Activated naive CD8-positive, alpha-beta T cell treated with anti-CD3 and anti-CD28 coated beads for 36 hours (primary cell): ENCODE data around the gene DOCK1. TPM values are rescaled to one million over a fixed set of nuclear protein-coding genes. Genes with fewer than 3 reads are reported as not detected.

Source experiments
- DNase-seq: peaks from one replicate; pipeline ENCODE4 v3.0.0; 2021
- H3K27ac Mint-ChIP-seq: one replicate; pipeline ENCODE4 v1.8.0; 2022; ENCODE audit warnings: mild to moderate bottlenecking, moderate library complexity, mixed read lengths
- H3K27me3 Mint-ChIP-seq: one replicate; pipeline ENCODE4 v1.8.0; 2022; ENCODE audit warnings: mild to moderate bottlenecking, mixed read lengths
- H3K36me3 Mint-ChIP-seq: one replicate; pipeline ENCODE4 v1.8.0; 2021; ENCODE audit warnings: mild to moderate bottlenecking, mixed read lengths
- H3K4me1 Mint-ChIP-seq: one replicate; pipeline ENCODE4 v1.8.0; 2021; ENCODE audit warnings: mixed read lengths
- H3K4me3 Mint-ChIP-seq: one replicate; pipeline ENCODE4 v1.8.0; 2022; ENCODE audit warnings: mild to moderate bottlenecking, moderate library complexity, mixed read lengths
- H3K9me3 Mint-ChIP-seq: one replicate; pipeline ENCODE4 v1.8.0; 2022; ENCODE audit warnings: mixed read lengths
- total RNA-seq, 2 experiments: library from RNA; stranded (reverse); gene quantifications; one replicate each; pipeline ENCODE4 v1.2.3, GENCODE V29; 2021

The DOCK1 gene
- total RNA-seq, 2 experiments from 2014 or later = 0.76 to 0.95 TPM

- Mint-ChIP-seq H3K4me3 (no peak overlapping the region), H3K27me3 (no peaks in the 10 kb centered on the region), H3K27ac (no peak overlapping the region), H3K36me3 (no peaks in the 10 kb centered on the region), H3K4me1 (no peaks in the 10 kb centered on the region), H3K9me3 (no peaks in the 10 kb centered on the region)
- DNase-seq = no peak
These were observed 311.0 kb downstream of the DOCK1 start for GRCh38 chr10:127216274-127216673.

- Mint-ChIP-seq H3K4me1 (no peaks in the 10 kb centered on the region), H3K9me3 (no peaks in the 10 kb centered on the region), H3K27ac (no peak overlapping the region), H3K27me3 (no peaks in the 10 kb centered on the region), H3K4me3 (no peak overlapping the region), H3K36me3 (no peaks in the 10 kb centered on the region)
- DNase-seq = no peak
These were observed 311.6 kb downstream of the DOCK1 start for GRCh38 chr10:127216786-127217185.

- no peak for DNase-seq
- no peak overlapping the region for H3K27ac Mint-ChIP-seq
- no peaks in the 10 kb centered on the region for H3K27me3 Mint-ChIP-seq
- no peaks in the 10 kb centered on the region for H3K36me3 Mint-ChIP-seq
- no peaks in the 10 kb centered on the region for H3K9me3 Mint-ChIP-seq
- H3K4me3 Mint-ChIP-seq = no peak overlapping the region
- no peaks in the 10 kb centered on the region for H3K4me1 Mint-ChIP-seq
These were observed 313.4 kb downstream of the DOCK1 start for GRCh38 chr10:127218658-127219057.

- Mint-ChIP-seq H3K27ac (no peak overlapping the region), H3K9me3 (no peaks in the 10 kb centered on the region), H3K27me3 (no peaks in the 10 kb centered on the region), H3K36me3 (no peaks in the 10 kb centered on the region), H3K4me3 (no peak overlapping the region), H3K4me1 (no peaks in the 10 kb centered on the region)
- DNase-seq = no peak
These were observed 316.1 kb downstream of the DOCK1 start for GRCh38 chr10:127221281-127221680.

- Mint-ChIP-seq H3K36me3 (no peaks in the 10 kb centered on the region), H3K4me1 (no peaks in the 10 kb centered on the region), H3K27ac (no peak overlapping the region), H3K9me3 (no peaks in the 10 kb centered on the region), H3K4me3 (no peak overlapping the region), H3K27me3 (no peaks in the 10 kb centered on the region)
- DNase-seq = no peak
These were observed 321.8 kb downstream of the DOCK1 start for GRCh38 chr10:127227027-127227426.

GRCh38 chr10:127227663-127228062, 322.4 kb downstream of the DOCK1 start:
- H3K27ac Mint-ChIP-seq = no peak overlapping the region
- no peak overlapping the region for H3K4me3 Mint-ChIP-seq
- no peaks in the 10 kb centered on the region for H3K27me3 Mint-ChIP-seq
- H3K9me3 Mint-ChIP-seq = no peaks in the 10 kb centered on the region
- H3K4me1 Mint-ChIP-seq = no peaks in the 10 kb centered on the region
- H3K36me3 Mint-ChIP-seq = no peaks in the 10 kb centered on the region
- DNase-seq = no peak

GRCh38 chr10:127228195-127228787, 323.1 kb downstream of the DOCK1 start:
- no peaks in the 10 kb centered on the region for H3K9me3 Mint-ChIP-seq
- DNase-seq = no peak
- H3K4me3 Mint-ChIP-seq = no peak overlapping the region
- no peaks in the 10 kb centered on the region for H3K36me3 Mint-ChIP-seq
- H3K27ac Mint-ChIP-seq = no peak overlapping the region
- no peaks in the 10 kb centered on the region for H3K27me3 Mint-ChIP-seq
- no peaks in the 10 kb centered on the region for H3K4me1 Mint-ChIP-seq

GRCh38 chr10:127234306-127234800, 329.1 kb downstream of the DOCK1 start:
- H3K36me3 Mint-ChIP-seq = no peaks in the 10 kb centered on the region
- no peak overlapping the region for H3K4me3 Mint-ChIP-seq
- no peak overlapping the region for H3K27ac Mint-ChIP-seq
- no peak for DNase-seq
- no peaks in the 10 kb centered on the region for H3K27me3 Mint-ChIP-seq
- H3K9me3 Mint-ChIP-seq = no peaks in the 10 kb centered on the region
- H3K4me1 Mint-ChIP-seq = no peaks in the 10 kb centered on the region

GRCh38 chr10:127236266-127236665, 331.0 kb downstream of the DOCK1 start:
- no peaks in the 10 kb centered on the region for H3K9me3 Mint-ChIP-seq
- H3K27me3 Mint-ChIP-seq = no peaks in the 10 kb centered on the region
- no peaks in the 10 kb centered on the region for H3K36me3 Mint-ChIP-seq
- H3K27ac Mint-ChIP-seq = no peak overlapping the region
- no peak overlapping the region for H3K4me3 Mint-ChIP-seq
- no peaks in the 10 kb centered on the region for H3K4me1 Mint-ChIP-seq
- no peak for DNase-seq

GRCh38 chr10:127242914-127243313, 337.7 kb downstream of the DOCK1 start:
- no peaks in the 10 kb centered on the region for H3K4me1 Mint-ChIP-seq
- H3K9me3 Mint-ChIP-seq = no peaks in the 10 kb centered on the region
- peaks cover 5% of the 10 kb centered on the region for H3K27me3 Mint-ChIP-seq
- DNase-seq = no peak
- H3K36me3 Mint-ChIP-seq = no peaks in the 10 kb centered on the region
- H3K4me3 Mint-ChIP-seq = no peak overlapping the region
- H3K27ac Mint-ChIP-seq = no peak overlapping the region

- no peak overlapping the region for H3K4me3 Mint-ChIP-seq
- H3K27me3 Mint-ChIP-seq = peaks cover 5% of the 10 kb centered on the region
- DNase-seq = peak; percentile 22
These were observed 338.5 kb downstream of the DOCK1 start for GRCh38 chr10:127243490-127244272.

GRCh38 chr10:127245456-127245855, 340.2 kb downstream of the DOCK1 start:
- Mint-ChIP-seq H3K9me3 (no peaks in the 10 kb centered on the region), H3K4me3 (no peak overlapping the region), H3K4me1 (no peaks in the 10 kb centered on the region), H3K27ac (no peak overlapping the region), H3K36me3 (no peaks in the 10 kb centered on the region), H3K27me3 (peaks cover 11% of the 10 kb centered on the region)
- no peak for DNase-seq

More at GRCh38 chr10:127243490-127244272, 338.5 kb downstream of the DOCK1 start:
- Mint-ChIP-seq H3K9me3 (no peaks in the 10 kb centered on the region), H3K4me1 (no peaks in the 10 kb centered on the region), H3K27ac (no peak overlapping the region), H3K36me3 (no peaks in the 10 kb centered on the region)

GRCh38 chr10:127250031-127250430, 344.8 kb downstream of the DOCK1 start:
- H3K4me3 Mint-ChIP-seq = no peak overlapping the region
- H3K27me3 Mint-ChIP-seq = peaks cover 10% of the 10 kb centered on the region
- H3K9me3 Mint-ChIP-seq = no peaks in the 10 kb centered on the region
- H3K27ac Mint-ChIP-seq = no peak overlapping the region
- H3K4me1 Mint-ChIP-seq = peaks cover 9% of the 10 kb centered on the region
- no peaks in the 10 kb centered on the region for H3K36me3 Mint-ChIP-seq
- no peak for DNase-seq

GRCh38 chr10:127252818-127253217, 347.6 kb downstream of the DOCK1 start:
- no peaks in the 10 kb centered on the region for H3K36me3 Mint-ChIP-seq
- H3K4me1 Mint-ChIP-seq = peaks cover 9% of the 10 kb centered on the region
- DNase-seq = no peak
- H3K27me3 Mint-ChIP-seq = peaks cover 10% of the 10 kb centered on the region
- H3K9me3 Mint-ChIP-seq = no peaks in the 10 kb centered on the region
- H3K4me3 Mint-ChIP-seq = no peak overlapping the region
- H3K27ac Mint-ChIP-seq = no peak overlapping the region

- Mint-ChIP-seq H3K9me3 (no peaks in the 10 kb centered on the region), H3K4me3 (no peak overlapping the region), H3K4me1 (peaks cover 9% of the 10 kb centered on the region), H3K27ac (no peak overlapping the region), H3K27me3 (peaks cover 10% of the 10 kb centered on the region), H3K36me3 (no peaks in the 10 kb centered on the region)
- DNase-seq = no peak
These were observed 349.0 kb downstream of the DOCK1 start for GRCh38 chr10:127254276-127254675.

- Mint-ChIP-seq H3K4me3 (no peak overlapping the region), H3K4me1 (peaks cover 9% of the 10 kb centered on the region), H3K9me3 (peaks cover 10% of the 10 kb centered on the region), H3K27ac (no peak overlapping the region), H3K27me3 (peaks cover 4% of the 10 kb centered on the region), H3K36me3 (no peaks in the 10 kb centered on the region)
- DNase-seq = no peak
These were observed 352.2 kb downstream of the DOCK1 start for GRCh38 chr10:127257395-127257794.
